NCI-H2196 (cell line): Measurements from ENCODE around the gene PGM5.
"Not testable (repeated sequence)": the region's sequence is repeated elsewhere in the genome, so short reads cannot be mapped to it uniquely, and the experiment has no call there.

Experiments used
- DNase-seq: peaks from one replicate; lab custom pipeline; 2025; ENCODE audit not compliant: unreplicated experiment; lab: John Stamatoyannopoulos, UW

PGM5 gene

DNA sequence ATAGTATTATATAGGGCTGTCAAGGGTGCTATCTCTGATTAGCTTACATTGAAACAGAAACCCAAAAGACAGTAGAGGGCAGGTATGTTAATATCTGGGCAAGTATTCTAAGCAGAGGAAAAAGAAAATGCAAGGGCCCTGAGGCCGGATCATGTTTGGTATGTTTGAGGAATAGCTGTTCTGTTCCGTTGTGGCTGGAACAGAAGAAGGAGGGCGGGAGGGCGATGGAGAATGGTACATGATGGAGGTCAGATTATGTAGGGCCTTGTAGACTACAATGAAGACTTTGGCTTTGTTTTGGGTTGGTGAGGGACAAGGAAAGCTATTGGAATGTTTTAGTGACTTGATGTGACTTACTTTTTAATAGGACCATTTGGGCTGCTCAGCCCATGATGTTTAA lies 19.4 kb downstream of the PGM5 start:
- DNase-seq = not testable (repeated sequence)

DNA sequence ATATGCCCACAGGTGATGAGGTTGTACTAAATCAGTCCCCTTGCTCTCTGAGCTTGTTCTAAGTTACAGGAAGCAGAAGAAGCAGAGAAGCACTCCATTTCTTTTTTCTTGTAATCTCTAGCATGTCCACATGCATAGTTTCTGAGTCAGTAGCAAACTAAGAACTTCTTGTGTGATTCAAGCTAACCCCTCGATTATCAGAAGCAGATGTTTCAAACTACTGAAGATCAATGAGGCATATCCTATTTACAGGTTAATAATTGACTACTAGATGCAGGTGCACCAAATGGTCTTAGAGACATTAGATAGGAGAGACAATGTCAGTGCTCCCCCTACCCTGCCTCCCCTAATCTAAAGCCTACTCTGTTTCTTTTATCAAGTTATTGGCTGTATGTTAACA lies 21.3 kb downstream of the PGM5 start:
- not testable (repeated sequence) for DNase-seq

GRCh38 chr9:68383894-68384293 lies 27.5 kb downstream of the PGM5 start:
- DNase-seq = not testable (repeated sequence)

DNA sequence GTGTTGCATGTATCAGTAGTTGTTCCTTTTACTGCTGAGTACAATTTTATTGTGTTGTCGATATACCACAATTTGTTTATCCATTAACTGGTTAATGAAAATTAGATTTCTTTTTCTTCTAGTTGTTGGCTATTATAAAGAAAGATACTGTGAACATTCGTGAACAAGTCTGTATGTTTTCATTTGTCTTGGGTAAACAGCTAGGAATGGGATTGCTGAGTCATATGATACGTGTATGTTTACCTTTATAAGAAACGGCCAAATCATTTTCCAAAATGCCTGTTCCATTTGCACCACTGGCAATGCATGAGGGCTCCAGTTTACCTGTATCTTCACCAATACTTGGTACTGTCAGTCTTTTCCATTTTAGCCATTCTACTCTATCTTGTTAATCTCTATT lies 33.1 kb downstream of the PGM5 start:
- not testable (repeated sequence) for DNase-seq

- DNase-seq = not testable (repeated sequence)
Observed at GRCh38 chr9:68390737-68391136, 34.3 kb downstream of the PGM5 start.

DNA sequence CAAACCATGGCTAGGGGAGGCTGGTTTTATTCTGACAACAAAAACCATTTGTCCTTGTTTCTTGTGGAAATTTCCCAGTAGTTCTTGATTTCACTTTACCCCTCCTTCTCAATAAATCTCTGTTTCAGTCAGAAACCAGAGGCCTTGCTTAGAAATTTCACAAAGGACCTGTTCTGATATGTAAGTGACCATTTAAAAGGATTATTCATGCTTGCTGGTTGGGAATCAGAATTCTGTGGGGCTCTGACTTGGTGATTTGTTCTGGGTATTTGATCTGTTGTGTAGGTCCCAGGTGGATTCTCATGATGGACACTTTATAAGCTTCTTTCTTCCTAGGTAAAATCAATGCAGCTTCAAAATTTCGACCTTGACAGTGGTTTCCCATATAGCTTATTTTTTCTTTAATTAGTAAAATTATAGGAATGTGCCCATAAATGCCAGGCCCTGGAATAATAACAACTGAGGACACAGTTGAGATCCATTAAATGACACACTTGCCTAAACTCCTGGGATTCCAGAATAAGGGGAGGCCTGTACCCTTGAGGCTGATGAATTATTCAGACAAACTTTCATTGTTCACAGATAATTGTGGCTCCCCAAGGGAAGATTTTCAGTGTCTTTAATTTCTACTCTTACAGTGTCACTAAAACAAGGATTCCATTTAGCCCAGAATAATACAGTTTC lies 40.1 kb downstream of the PGM5 start:
- not testable (repeated sequence) for DNase-seq

- DNase-seq = not testable (repeated sequence)
Observed at GRCh38 chr9:68397095-68397423, 40.6 kb downstream of the PGM5 start.

DNA sequence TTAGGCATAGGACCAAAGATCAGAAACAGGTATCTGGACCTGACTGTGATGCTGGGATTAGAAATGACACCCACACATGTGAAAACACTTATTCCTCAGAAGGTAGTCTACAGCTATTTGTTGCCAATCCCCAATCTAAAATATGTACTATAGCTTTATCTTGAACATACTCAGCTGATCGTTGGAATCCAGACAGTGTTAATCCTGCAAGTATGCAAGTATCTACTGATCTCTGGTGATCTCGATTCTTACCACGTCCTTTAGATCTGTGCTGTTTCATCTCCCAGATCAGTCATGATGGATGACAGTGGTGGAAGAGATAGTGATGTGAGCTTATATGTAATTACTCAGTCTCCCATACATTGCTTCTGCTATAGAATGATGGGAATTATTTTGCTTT lies 41.4 kb downstream of the PGM5 start:
- DNase-seq = not testable (repeated sequence)

- DNase-seq = not testable (repeated sequence)
Observed at GRCh38 chr9:68398324-68398723, 41.9 kb downstream of the PGM5 start.

DNA sequence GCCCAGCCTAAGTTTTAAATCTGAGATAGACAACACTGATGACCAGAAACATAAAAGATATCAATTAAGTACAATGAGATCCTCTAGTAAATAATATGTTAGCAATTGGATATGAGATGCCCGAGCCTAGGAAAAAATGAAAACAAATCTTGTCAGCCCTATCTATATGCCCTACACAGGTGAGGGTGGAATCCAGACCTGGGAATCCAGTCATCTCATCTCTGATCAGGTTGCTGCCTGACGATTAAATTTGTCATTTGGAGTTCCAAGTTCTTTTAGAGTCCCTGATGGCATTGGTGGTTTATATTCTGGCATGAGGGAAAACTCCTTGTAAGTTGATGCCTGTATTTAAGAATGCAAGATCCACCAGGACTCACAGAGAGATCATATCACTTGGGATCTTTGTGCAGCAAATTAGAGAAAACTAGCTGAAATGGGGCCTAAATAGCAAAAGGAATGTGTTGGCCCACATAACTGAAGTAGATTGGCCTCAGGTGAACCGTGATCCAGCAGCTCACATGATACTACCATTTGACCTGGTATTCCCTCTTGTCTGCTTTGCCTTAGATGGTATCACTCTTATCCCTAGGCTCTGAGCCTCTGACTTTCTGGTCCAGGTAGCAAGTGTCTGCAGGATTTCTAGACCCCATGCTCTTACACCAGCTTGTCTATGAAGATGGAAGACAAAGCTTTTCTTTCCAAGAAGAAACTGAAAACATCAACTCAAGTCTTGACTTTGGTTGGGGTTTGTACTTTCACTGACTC lies 48.2 kb downstream of the PGM5 start:
- DNase-seq = not testable (repeated sequence)

- not testable (repeated sequence) for DNase-seq
Observed at GRCh38 chr9:68411865-68412264, 55.5 kb downstream of the PGM5 start.

DNA sequence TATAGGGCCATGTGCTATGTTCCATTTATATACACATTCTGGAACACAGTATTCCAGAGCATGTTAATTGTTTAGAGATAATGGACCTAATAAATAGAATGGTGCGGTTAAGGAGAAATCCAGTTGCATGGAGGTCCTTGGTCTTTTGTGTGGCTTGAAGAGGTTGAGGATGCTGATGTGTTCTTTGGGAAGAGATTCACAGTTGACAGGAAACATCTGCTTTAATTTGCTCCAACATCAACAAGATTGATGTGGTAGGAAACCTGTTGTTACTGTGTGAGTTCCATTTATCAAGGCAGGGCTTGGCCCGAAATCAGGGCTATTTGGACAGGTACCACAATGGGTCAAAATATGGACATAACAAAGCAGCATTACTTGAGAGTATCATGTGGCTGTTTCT lies 56.3 kb downstream of the PGM5 start:
- DNase-seq = not testable (repeated sequence)

DNA sequence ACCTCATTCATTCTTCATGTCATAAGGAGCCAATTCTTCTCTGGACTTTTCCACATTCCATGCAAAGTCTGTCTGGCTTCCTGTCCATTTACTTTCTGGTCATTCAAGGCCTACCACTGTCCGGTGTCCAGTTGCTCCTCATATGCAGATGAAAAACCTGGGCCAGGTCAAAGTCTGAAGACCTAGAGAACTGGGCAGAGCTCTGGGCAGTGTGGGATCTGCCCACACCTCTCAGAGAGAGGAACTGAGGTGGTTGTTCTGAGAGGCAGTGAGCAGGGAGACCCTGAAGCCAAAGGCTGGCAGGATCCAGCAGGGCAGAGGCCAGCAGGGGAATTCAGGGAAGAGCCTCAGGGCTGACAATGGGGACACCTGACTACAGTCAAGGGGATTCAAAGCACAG lies 58.7 kb downstream of the PGM5 start:
- DNase-seq = not testable (repeated sequence)

DNA sequence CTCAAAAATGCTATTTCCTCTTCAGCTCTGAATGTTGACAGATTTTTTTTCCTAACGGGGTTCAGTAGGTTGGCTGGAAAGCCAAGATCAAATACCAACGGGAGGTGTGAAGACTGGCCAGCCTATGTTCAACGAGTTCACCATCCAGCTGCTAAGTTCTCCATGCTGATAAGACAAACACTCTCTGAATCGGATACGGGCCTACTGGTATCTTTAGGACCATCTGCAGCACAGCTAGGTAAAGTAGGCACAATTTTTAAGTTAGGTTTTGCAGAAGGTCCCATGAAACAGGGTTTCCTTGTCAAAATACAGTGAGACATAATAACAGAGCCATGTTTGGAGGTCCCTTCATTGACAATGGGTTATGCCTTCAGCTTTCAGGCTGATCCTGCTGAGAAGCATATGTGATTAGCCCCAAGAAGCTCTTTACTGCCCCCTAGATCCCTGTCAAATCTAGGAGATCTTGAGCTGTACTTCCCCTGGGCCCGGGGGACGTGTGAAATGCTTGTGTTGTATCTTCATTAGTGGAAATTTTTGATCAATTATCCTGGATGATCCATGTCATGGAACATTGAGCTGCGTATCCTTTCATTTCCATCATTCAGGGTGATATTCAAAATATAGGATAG lies 60.6 kb downstream of the PGM5 start:
- no peak for DNase-seq

- DNase-seq = no peak
Observed at GRCh38 chr9:68417762-68418161, 61.4 kb downstream of the PGM5 start.

DNA sequence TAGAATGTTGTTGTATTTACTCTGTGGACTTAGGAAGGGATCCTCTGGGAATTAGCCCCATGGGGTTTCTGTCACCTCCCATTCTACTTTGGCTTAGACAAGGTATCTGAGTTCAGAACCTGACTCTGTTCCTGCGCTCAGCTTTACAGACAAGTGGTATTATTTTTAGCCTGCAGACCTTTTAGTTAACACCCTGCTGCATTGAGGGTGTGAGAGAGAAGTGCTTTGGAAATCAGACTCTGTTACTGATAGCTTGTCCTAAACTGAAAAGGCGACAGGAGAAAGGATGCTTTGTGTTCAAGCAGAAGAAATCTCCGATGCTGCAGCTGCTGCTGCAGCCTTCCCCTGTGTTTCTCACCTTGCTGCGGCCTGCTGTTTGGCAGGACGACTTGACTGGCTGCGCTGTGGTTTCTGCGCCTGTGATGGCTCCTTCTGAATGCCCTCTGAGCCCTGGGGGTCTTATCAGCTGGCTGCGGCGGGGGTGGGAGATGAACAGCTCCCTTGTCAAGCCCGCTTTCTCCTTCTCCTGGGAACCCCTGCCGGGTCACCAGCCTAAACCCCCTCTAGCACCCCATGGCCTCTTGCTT lies 61.9 kb downstream of the PGM5 start:
- no peak for DNase-seq

DNA sequence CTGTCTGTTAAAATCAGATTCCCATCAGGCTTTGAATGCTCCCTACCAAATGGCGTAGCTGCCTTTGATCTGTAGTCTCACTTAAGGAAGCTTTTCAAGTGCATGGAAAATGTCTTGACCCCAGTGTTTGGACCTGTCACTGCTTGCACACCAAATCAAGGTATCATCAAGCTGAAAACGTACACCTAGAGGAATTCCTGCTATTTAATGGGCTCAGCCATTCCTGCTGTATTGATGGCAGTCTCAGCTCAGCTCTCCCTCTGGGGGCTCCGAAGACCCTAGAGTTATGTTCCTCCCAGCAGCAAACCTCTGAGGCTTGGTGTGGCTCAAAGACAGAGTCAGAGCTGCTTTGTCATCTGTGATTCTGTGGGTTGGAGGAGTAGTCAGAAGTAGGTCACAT lies 63.5 kb downstream of the PGM5 start:
- DNase-seq = no peak

DNA sequence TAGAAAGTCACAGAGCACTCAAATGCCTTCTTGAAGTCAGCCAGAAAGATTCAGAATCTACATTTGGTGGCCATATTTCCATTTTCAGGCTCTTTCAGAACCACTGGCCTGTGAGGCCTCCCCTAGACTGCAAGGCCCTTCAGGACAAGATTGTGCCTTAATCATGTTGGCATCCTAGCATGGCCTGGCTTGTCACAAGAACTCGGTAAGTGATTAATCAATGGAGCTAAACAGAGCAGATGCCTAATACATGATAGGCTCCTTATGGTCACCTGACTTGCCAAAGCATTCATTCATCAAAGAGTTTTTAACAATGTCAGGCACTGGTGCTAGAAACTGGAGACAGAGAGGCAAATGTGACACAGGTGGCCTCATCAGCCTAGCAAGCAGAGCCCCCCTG lies 70.3 kb downstream of the PGM5 start:
- no peak for DNase-seq

- DNase-seq = no peak
Observed at GRCh38 chr9:68427216-68427977, 71.0 kb downstream of the PGM5 start.

DNA sequence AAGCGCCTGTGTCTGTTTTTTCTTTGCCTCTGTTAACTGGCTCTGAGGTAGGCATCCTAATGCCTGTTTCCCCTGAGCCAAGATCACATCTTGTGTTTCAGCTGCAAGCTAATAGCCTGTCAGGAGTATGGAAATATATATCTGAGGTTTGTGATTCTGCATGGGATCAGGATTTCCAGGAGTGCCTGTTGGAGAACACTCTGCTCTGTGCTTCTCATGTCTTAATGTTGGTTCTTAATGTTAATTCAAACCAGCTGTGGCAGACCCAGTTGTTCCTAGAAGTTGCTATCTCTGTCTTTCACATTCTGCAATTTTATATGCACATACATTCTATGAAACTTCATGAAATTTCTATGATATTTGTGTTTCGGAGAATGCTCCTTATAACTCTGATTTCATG lies 72.1 kb downstream of the PGM5 start:
- no peak for DNase-seq

GRCh38 chr9:68429631-68430030 lies 73.2 kb downstream of the PGM5 start:
- DNase-seq = no peak
